Germinal center (tissue), 1 donor: ENCODE results near the gene POLR2B.
"Not testable (repeated sequence)": the region's sequence is repeated elsewhere in the genome, so short reads cannot be mapped to it uniquely, and the experiment has no call there.

Experiments
- DNase-seq: peaks from one replicate; pipeline ENCODE4 v3.0.0; 2012; ENCODE audit warnings: mixed read lengths, low spot score

POLR2B gene

DNA sequence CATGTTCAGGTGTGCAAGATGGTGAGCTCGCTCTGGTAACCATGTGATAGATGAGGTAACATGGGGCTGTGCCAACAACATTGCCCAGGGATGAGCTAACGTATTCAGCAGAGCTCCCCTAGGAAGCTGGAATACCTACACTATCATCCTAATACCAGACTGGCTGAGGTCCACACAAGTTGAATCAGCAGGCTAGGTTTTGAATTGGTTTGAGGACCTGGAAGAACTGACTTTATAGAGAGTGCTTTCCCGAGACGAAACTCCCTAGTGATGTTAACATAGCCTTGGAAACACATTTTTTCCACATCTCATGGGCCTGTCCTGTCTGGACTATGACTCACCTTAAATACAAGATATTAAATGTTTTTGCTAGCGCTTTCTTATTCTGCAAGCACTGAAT, 74.8 kb downstream of the POLR2B start:
- DNase-seq, result no peak

DNA sequence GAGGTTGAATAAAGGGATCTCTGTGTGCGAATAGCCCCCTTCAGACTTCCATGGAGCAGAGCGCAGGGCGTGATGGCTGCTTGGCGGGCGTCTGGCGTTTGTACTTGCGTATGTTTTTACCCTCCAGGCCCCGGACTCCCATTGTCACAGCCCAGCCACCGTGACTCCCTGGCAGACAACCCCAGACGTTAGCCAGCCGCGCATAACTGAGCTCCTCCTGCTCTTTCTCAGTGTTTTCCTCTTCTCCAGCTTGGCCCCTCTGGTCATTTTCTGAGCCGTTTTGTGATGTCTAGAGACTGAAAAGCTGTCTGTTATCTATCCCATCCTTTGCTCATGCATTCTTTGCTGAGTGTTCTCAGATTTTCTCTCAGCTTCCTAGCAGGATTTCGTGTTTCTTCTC, 77.2 kb downstream of the POLR2B start:
- DNase-seq, result no peak

DNA sequence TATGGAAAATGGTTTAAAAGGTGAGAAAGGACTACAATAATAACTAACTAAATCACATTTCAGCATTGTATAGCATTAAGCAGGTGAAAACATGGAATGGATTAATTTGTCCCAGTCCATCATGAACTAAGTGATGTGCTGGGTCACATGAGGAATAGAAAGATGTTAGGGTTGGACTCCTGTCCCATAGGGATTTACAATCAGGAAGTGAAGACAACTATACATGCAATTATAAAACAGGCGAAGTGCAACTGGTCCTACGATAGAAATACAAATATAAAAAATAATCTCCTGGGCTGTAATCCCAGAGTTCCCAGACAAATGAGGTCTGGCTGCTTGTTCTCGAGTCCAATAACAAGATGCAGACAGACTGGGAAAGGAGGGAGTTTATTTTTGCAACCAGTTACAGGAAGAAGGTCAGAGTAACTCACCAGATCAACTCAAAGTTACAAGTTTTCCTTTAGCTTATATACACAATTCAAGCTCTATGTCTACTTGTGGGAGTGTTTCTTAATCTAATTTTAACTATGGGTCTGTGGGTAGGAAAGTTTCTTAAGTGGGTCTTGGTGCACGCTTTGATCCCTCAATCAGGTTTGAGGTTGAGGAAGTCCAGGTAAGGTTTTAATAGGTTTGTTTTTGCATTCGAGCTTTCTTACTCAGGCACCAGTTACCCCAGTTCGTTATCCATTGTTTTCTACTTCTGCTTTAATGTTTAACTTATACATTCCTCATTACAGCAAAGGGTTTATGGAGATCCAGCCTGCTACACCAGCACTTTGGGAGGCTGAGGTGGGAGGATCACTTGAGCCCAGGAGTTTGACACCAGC, 81.4 kb downstream of the POLR2B start:
- DNase-seq, result no peak

DNA sequence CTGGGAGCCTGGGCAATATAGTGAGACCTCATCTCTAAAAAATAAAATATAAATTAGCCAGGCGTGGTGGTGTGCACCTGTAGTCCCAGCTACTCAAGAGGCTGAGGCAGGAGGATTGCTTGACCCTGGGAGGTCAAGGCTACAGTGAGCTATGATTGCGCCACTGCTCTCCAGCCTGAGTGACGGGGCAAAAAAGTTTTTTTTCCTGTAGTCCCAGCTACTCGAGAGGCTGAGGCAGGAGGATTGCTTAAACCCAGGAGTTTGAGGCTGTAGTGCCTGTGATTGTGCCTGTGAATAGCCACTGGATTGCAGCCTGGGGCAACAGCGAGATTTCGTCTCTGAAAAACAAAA, 82.0 kb downstream of the POLR2B start:
- DNase-seq, result not testable (repeated sequence)

DNA sequence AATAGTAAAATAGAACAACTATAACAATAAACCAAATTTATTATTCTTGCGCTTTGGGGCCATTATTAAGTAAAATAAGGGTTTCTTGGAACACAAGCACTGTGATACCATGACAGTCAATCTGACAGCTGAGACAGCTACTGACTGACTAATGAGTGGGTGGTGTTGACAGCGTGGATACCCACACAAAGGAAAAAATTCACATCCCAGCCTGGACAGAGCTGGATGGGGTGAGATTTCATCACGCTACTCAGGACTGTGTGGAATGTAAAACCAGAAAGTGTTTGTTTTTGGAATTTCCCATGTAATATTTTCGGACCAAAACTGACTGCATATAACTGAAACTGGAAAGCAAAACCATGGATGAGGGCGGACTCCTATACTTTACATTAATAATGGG, 82.7 kb downstream of the POLR2B start:
- no peak for DNase-seq

DNA sequence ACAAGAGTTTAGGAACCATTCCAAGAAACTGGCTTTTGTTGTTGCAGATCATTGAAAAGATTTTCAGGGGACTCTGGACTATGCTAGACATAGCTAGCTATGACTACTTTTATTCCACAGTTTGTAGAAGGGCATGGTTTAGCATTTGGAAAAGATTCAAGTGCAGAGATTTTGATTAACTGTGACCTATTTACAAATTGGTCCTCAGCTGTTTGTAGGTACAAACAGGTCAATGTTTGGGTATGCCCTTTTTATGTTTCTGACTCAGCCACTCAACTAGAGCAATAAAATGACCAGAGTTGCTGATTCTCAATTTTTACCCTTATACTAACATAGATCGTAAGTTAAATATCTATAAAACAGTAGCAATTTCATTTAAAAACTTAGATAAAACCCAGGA, 84.8 kb downstream of the POLR2B start:
- DNase-seq, result no peak

DNA sequence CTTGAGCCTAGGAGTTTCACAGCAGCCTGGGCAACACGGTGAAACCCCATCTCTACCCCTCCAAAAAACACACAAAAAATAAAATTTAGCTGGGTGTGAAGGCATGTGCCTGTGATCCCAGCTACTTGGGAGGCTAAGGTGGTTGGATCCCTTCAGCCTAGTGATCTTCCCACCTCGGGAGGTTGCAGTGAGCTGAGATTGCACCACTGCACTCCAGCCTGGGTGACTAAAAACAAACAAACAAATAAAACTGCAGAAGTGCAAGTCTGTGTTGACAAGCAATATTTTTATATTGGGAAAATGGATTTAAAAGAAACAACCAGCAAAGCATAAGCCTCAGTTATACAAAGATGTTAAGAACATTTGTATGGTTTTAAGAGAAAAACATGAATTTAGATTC, 85.4 kb downstream of the POLR2B start:
- DNase-seq, result no peak

DNA sequence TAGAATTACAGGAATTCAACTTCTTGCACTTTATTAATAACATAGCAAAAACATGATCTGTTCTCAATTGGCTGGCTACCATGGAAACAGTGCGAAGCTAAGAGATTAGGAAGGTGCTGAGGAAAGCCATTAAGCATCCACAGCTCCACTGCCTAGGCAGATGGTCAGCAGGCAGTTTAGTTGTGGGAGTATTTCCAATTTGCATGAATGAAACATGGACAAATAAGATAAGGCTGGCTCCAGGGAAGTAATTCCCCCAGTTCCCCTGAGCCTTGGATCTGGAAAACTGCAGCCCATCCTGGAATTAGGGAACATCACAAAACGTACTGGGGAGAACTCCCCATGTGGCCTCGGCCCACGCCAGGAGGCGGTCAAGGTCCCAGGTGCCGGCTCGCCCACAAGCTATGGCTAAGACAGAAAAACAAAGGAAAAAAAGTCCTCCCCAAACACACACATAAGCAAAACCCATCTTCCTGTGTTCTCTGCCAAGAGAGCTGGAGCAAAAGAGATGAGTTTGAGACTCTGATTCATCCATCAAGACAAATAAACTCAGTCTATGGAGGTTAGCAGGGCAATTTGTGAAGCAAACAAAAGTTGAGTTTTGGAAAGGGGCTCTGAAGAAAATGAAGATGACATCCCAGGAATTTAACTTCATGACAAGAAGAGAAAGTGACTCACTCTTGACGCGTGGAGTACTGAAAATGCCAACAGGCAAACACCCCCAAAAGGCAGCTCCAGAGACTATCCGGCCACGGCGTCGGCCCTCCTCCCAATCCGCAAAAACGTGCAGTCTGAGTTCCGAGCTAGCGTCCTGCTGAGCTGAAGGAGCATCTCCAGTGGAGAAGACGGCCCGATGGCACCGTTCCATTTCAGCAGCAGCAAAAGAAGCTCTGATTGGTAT, 86.4 kb downstream of the POLR2B start:
- DNase-seq, result no peak

DNA sequence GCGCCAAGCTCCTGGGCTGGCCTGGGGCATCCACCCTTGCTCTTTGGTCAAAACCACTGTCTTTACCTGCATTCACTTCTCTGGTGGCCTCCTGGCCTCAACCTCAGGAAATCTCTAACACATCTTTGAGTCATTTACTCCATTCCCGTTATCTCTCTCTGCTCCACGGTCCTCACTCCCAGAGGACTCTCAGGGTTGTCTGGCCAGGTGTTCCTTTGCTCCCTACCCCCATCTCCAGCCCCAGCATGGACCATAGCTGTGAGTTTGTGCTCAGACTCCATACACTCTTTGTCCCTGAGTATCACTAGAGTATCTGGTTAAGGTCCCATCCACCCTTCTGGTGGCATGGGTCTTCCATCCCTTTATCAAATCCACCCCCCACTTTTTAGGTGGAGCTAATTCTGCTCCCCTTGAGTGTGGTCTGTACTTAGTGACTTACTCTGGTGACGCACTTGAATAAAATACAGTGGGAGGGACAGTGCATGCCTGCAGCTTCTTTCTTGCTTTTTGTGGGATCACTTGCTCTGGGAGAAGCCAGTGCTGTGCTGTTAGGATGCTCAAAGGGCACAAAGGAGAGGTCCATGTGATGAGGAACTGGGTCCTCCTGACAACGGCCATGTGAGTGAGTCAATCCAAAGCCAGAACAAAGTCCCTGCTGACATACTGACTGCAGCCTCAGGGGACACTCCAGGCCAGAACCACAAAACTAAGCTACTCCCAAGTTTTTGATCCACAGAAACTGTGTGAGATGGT, 87.2 kb downstream of the POLR2B start:
- DNase-seq, result no peak

DNA sequence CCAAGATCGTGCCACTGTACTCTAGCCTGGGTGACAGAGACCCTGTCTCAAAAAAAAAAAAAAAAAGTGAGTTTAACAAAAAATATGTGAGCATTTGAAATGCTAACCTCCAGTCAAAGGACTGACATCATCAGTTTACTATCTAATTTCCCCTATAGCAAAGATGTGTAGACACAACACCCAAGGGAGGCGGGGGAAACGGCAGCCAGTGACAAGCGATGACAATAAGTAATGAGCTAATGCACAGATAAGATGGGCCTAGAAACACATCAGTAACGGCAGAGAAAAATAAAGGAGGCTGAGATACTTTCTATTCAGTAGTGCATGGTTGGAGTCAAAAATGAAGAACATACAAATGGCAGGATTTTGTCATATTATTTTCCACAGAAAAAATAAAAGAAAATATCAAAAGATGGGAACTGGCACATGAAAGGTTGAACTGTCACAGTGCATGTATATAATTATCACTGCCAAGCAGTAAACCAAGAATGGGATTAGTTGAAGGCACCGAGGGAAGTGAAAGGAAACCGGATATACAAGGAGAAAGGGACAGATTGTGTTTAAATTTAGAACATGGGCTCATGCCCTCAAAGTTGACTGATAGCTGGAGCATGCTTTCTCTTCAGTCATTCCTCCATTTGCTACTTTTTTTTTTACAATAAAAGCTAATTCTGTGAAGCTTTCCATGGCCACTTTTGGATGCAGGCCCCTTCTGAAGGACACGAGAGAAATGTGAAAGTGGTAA, 89.7 kb downstream of the POLR2B start:
- no peak for DNase-seq

DNA sequence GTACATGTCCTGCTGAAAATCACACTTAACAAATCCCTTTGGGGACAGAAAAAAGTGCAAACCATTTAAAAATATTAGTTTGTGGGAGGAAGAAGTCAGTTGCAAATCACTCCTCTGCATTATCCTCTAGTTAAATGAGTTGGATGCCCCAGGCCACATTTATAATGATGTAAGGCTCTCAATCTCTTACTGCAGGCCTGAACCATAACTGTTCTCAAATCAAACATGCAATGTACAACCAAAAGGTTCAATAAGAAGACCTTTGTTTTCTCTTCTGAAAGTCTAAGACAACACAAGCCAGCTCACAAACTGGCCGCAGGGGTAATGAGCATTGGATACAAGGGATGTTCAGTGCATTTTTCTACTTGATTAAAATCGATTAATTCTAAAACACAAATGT, 91.8 kb downstream of the POLR2B start:
- DNase-seq, result no peak

DNA sequence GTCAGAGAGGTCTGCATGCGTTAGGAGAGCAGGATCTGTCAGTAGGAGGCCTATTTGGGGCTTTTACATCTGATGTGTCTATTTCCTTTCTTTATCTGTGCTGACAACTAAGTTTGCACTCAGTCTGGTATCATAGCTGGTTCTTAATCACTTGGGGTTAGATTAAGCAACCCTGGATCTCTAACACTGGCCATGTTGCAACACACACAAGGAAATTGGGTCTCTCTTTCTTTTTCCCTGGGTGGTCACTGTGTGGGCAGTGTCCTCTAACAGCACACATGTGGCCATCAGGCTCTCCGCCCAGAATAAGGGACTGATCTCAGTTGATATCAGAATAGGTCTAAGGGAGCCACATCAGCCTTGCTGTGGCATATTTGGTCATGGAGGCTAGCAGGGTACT, 92.6 kb downstream of the POLR2B start:
- no peak for DNase-seq

DNA sequence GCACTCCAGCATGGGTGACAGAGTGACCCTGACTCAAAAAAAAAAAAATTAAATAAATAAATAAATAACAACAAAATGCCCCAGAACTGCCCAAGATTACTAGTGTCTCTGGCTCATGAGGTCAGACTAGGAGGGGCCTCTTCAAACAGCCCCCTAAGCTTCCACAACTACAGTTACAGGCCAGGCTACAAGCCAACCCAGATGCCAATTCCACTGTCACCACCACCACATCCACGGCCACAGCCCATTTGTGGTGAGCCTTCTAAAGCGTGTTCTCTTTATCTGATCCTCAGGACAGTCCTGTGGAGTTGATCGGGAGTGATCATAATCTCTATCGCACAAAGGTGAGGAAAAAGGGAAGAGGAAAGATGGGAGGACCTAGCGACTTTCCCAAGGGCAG, 94.9 kb downstream of the POLR2B start:
- no peak for DNase-seq

DNA sequence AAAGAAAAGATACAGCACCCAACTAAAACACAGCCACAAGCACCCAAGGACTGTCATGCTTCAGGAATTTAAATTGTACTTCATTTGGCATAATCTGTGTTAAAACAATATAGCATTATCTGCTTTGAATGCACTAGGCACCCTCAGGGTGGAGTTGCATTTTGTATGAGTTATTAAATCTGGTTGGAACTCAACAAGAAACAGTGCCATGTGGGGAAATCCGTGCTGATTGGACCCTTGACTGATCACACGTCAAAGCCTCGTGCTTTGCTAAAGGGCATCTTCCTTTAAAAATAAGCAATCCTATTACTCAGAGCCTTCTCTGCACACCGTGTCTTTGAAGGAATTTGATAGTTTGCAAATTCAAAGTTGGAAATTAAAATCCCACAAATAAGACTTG, 96.0 kb downstream of the POLR2B start:
- DNase-seq, result no peak

DNA sequence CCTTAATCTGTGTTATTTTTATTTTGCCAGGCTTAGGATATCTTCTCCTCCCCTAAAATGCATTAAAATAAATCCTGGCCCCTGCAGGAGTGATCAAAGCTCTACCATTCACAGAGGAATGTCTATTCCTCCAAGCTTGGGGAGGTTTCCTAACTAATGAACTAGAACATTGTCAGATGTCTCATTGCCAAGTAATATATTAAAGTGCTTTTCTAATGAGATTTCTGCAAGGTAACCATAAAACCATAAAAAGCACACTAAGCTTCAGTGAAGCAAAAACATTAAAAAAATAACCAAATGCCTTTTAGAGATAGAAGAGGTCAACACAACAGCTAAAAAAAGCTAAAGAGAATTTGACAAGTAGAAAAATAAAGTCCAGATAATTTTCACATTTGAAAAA, 96.7 kb downstream of the POLR2B start:
- DNase-seq, result no peak

DNA sequence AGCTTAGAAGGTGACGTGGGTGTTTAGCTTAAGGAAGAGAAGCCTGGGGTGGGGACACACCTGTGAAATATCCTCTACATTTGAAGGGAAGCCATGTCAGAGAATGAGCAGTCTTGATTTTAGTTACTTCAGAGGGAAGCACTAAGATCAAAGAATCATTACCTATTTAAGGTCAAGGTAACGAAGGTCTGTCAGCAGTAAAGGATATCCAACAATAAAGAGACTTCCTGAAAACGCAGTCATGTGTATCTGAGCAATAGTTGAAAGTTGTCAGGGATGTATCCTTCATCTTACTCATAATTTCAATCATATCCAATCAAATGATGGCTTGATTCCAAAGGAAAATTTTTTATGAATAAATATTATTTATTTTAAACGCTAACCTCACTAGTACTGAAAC, 98.0 kb downstream of the POLR2B start:
- DNase-seq, result no peak

DNA sequence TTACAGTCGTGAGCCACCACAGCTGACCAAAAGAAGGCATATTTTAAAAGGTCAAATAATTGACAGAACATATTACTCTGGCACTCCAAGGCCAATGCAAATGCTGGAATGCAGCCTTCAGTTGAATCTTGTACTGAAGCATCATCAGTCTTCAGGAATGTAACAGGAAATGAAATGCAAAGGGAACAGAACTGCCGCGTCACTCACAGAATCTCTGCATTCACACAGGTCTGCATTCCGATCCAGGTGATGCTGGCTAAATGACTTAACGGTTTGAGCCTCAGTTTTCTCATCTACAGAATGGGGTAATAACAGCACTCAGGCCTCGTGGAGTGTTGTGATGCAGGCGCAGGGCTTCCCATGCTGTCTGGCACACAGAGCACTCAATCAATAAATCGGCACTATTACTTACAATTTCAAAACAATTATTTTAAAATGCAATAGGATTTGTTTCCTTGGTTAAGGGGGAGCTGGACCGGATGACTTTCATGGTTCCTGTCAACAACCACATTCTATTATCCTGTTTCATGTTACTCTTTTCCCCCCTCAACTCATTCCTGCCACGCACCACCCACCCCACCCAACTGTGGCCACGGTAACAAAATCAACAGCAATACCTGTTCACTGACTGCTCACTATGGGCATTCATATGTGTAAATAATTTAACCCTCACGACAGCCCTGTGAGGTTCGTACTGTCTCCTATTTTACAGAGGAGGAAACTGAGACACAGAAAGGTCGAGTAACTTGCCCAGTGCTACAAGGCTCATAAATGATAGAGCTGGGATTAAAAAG, 99.1 kb downstream of the POLR2B start:
- DNase-seq, result no peak

DNA sequence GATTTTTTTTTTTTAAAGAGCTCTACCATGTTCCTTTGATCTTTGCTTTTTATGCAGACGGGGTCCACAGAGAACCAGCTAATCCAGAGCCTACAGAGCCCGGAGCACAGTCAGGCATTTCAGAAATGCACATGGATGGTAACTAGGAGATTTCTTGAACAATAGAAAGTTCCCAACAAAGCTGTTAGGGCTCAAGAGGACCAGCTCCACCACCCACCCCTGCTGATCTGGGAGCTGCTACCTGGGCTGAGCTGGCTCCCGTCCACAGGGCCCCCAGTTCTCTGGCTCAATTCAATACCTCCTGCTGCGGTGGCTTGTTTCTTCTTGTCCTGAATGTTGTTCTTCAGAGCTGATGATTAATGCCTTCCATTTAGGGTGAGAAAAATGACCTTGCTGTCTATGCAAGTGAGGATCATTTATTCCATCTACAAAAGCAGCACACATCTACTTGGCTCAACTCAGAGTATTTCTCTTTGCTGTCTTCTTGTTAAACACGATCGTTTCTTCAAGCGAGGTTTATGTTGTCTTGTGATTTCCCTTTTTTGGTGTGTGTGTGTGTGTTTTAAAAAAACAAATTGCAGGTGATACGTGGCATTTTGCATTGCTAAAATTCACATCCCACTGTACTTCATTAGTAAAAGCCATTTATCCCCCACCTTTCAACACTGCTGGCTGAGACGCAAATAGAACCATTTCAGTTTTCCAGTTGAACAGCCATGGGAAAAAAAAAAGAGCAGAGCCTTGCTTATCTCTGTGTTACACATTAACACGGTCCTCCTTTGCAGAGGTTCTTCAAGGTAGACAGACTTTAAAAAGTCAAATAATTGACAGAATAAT, 100.2 kb downstream of the POLR2B start:
- no peak for DNase-seq
